Tibial nerve (tissue), 4 donors: ENCODE measurements around the gene AOPEP. TPM values are rescaled to one million over a fixed set of nuclear protein-coding genes. Genes with fewer than 3 reads are reported as not detected.

Source experiments
- DNase-seq, 2 donors: peaks; one replicate each; pipeline ENCODE4 v3.0.0-alpha.2; 2019; ENCODE audit warnings: low spot score in 2 of 2
- H3K27ac ChIP-seq, 4 donors: fragments of 200-600 bp; sonication (generic) in 3 of 4; one replicate each; pipeline ENCODE4 v1.5.1; 2017 to 2019; ENCODE audit warnings: mild to moderate bottlenecking in 1 of 4
- H3K27me3 ChIP-seq, 2 donors: fragments of 200-600 bp; sonication (generic) in 1 of 2; one replicate each; pipeline versions ENCODE4 v1.5.1 to v1.6.0; 2017 to 2019
- H3K36me3 ChIP-seq, 3 donors: fragments of 200-600 bp; sonication (generic); one replicate each; pipeline ENCODE4 v1.5.1; 2018 to 2019
- H3K4me1 ChIP-seq, 4 donors: fragments of 200-600 bp; sonication (generic) in 3 of 4; one replicate each; pipeline ENCODE4 v1.5.1; 2017 to 2019
- H3K4me3 ChIP-seq, 4 donors: fragments of 200-600 bp; sonication (generic) in 3 of 4; one replicate each; pipeline ENCODE4 v1.5.1; 2017 to 2019; ENCODE audit warnings: mild to moderate bottlenecking in 1 of 4, moderate library complexity in 1 of 4
- H3K9me3 ChIP-seq, 4 donors: fragments of 200-600 bp; sonication (generic) in 3 of 4; one replicate each; pipeline ENCODE4 v1.5.1; 2017 to 2019
- CTCF ChIP-seq, 5 experiments: fragments of 200-600 bp in 3 of 5; fragments of 450-650 bp in 2 of 5; sonication (generic) in 3 of 5; IDR thresholded peaks; one replicate each; pipeline ENCODE4 v1.5.1; 2016 to 2019; ENCODE audit warnings: antibody characterized with exemption in 5 of 5, mild to moderate bottlenecking in 3 of 5, moderate library complexity in 2 of 5
- EP300 ChIP-seq, 2 donors: sonication (generic); formaldehyde crosslinking; IDR thresholded peaks; one replicate each; pipeline ENCODE4 v1.6.1; 2017; ENCODE audit warnings: antibody characterized with exemption in 2 of 2, mild to moderate bottlenecking in 1 of 2
- POLR2A ChIP-seq, 2 donors: fragments of 450-650 bp; IDR thresholded peaks; one replicate each; pipeline ENCODE4 v1.6.1; 2017; ENCODE audit warnings: antibody characterized with exemption in 2 of 2, mild to moderate bottlenecking in 2 of 2, moderate library complexity in 2 of 2
- WGBS, 2 donors: methylation state at CpG; one replicate each; pipeline ENCODE4 v1.1.5; 2018; 5-methylcytosine and 5-hydroxymethylcytosine counted together
- total RNA-seq, 4 donors: library from RNA; depleted of rRNA; stranded (reverse); fragments of >200 nt; gene quantifications; one replicate each; pipeline ENCODE4 v1.1.0, GENCODE V29; 2016

The AOPEP gene
- total RNA-seq, 4 donors from 2014 or later: 236 to 323 (median 265) TPM

GRCh38 chr9:95031711-95032461 is 305.4 kb downstream of the AOPEP start:
- Histone ChIP-seq H3K4me3 (no peak overlapping the region), H3K27ac (peak overlapping the region; percentile 12 to 85 (median 58)), H3K27me3 (no peaks in the 10 kb centered on the region), H3K36me3 (peaks cover 0 to 11% (median 0%) of the 10 kb centered on the region in 3 donors), H3K9me3 (no peaks in the 10 kb centered on the region), H3K4me1 (peaks cover 0 to 91% (median 49%) of the 10 kb centered on the region in 4 donors)
- no peak for DNase-seq
- WGBS, 2 donors: 58 to 83% methylated on average over 5 of the region's 5 CpGs
- TF ChIP-seq POLR2A (IDR thresholded peaks at IDR 0.05) (no peak), EP300 (IDR thresholded peaks at IDR 0.05) (no peak), CTCF (IDR thresholded peaks at IDR 0.05) (no peak)

- no peaks in the 10 kb centered on the region for H3K27me3 ChIP-seq
- no peaks in the 10 kb centered on the region for H3K9me3 ChIP-seq
- DNase-seq: no peak
- TF ChIP-seq EP300 (IDR thresholded peaks at IDR 0.05): no peak
- TF ChIP-seq CTCF (IDR thresholded peaks at IDR 0.05): no peak
- no peak for TF ChIP-seq POLR2A (IDR thresholded peaks at IDR 0.05)
- WGBS, 2 donors: 48 to 53% methylated on average over 9 of the region's 9 CpGs
- peak overlapping the region in 3 of 4 donors; percentile 35 to 85 (median 80) for H3K27ac ChIP-seq
- peaks cover 0 to 11% (median 0%) of the 10 kb centered on the region in 3 donors for H3K36me3 ChIP-seq
- no peak overlapping the region for H3K4me3 ChIP-seq
- H3K4me1 ChIP-seq: peaks cover 0 to 91% (median 55%) of the 10 kb centered on the region in 4 donors
Observed at GRCh38 chr9:95032580-95033341, 306.3 kb downstream of the AOPEP start.

DNA sequence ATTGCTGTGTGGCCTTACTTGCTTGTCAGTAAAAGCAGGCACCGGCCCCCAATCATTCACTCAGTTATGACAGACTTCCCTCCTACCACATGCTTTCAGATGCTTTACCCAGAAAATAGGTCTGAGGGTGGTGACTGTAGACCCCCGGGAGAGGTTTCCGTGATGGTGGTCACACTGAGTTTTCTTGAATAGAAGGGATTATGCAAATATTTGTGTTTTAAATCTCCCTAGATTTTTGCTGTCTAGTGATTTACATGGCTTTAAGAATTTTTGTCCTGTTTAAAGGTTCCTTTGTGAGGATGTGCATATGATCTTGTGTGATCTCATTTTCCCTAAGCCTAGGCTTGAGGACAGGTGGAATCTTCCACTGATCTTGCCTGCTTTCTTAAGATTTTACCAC is 309.3 kb downstream of the AOPEP start:
- H3K4me3 ChIP-seq: no peak overlapping the region
- DNase-seq: no peak
- 34 to 49% methylated on average over 3 of the region's 3 CpGs for WGBS, 2 donors

DNA sequence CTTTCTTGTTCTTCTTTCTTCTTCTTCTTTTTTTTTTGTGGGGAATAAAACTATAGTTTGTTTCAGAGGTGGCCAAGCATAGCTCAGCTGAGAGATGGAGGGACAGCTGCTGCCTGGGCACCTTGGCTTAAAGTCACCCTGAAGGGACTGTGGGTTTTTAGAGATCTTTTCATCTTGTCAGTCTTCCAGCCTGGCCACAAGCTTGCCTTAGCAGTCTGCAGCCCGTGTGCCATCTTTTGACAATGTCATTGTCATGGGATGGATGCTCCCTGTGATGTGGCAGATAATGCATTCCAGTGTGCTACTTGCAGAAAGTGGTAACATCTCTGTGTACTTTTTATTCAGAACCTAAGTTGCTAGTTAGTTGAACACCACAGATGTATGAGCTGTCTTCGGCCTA is 310.2 kb downstream of the AOPEP start:
- H3K27ac ChIP-seq: peak overlapping the region in 2 of 4 donors; percentile 76 to 79
- TF ChIP-seq POLR2A (IDR thresholded peaks at IDR 0.05): no peak
- no peak for TF ChIP-seq EP300 (IDR thresholded peaks at IDR 0.05)
- TF ChIP-seq CTCF (IDR thresholded peaks at IDR 0.05): no peak
- no peaks in the 10 kb centered on the region for H3K27me3 ChIP-seq
- WGBS, 2 donors: 61 to 70% methylated on average over 2 of the region's 2 CpGs
- H3K9me3 ChIP-seq: no peaks in the 10 kb centered on the region
- no peak overlapping the region for H3K4me3 ChIP-seq
- no peak for DNase-seq
- H3K36me3 ChIP-seq: peaks cover 0 to 19% (median 0%) of the 10 kb centered on the region in 3 donors
- H3K4me1 ChIP-seq: peaks cover 0 to 85% (median 52%) of the 10 kb centered on the region in 4 donors

More for the DNA sequence above, 309.3 kb downstream of the AOPEP start:
- H3K4me1 ChIP-seq: peaks cover 0 to 91% (median 56%) of the 10 kb centered on the region in 4 donors
- peaks cover 0 to 19% (median 0%) of the 10 kb centered on the region in 3 donors for H3K36me3 ChIP-seq
- TF ChIP-seq CTCF (IDR thresholded peaks at IDR 0.05) (no peak), POLR2A (IDR thresholded peaks at IDR 0.05) (no peak), EP300 (IDR thresholded peaks at IDR 0.05) (no peak)
- no peaks in the 10 kb centered on the region for H3K9me3 ChIP-seq
- H3K27me3 ChIP-seq: no peaks in the 10 kb centered on the region
- peak overlapping the region in 2 of 4 donors; percentile 76 to 79 for H3K27ac ChIP-seq
